HepG2 (cell line): Measurements from ENCODE around the gene NUB1. TPM values are rescaled to one million over a fixed set of nuclear protein-coding genes. Genes with fewer than 3 reads are reported as not detected.

ENCODE experiments used
- ATAC-seq: fragments of 200-7000 bp; cut with Tn5 transposase; 3 replicates; pipeline ENCODE4 v1.9.1; 2020; ENCODE audit warnings: mild to moderate bottlenecking, moderate library complexity
- BruUV-seq: library from RNA; stranded (reverse); fragments of 400-500 nt; replicated peaks from 2 replicates; lab custom pipeline; 2021; lab: Mats Ljungman, UMichigan
- CTCF ChIA-PET: fragments of 300-600 bp; formaldehyde crosslinking; extraction: SDS; loops from one replicate; lab custom pipeline; 2021; ENCODE audit warnings: low total read pairs, inconsistent platforms, low intra/inter-chr PET ratio; lab: Yijun Ruan, JAX
- POLR2A ChIA-PET: fragments of 350-600 bp; sonication (Branson Sonifier 250); formaldehyde crosslinking; loops from one replicate; lab custom pipeline; 2020; ENCODE audit warnings: antibody characterized with exemption, inconsistent platforms; lab: Yijun Ruan, JAX
- DNase-seq: peaks from one replicate; pipeline ENCODE4 v3.0.0-alpha.2; 2015; ENCODE audit warnings: low spot score
- FAIRE-seq: peaks from 3 replicates; lab custom pipeline; 2011; peaks lifted over from hg19 to GRCh38; lab: Jason Lieb, UNC
- H2AFZ ChIP-seq: one replicate; pipeline ENCODE4 v1.6.1; 2011; ENCODE audit warnings: low read length, inconsistent platforms
- H3K27ac ChIP-seq: fragments of 300-600 bp; 3 replicates; pipeline ENCODE4 v1.8.0; 2011; ENCODE audit warnings: mixed run types, mild to moderate bottlenecking, mixed read lengths, low read length, inconsistent platforms; ENCODE audit not compliant: insufficient read depth; ENCODE audit errors: extremely low read length
- H3K27me3 ChIP-seq, 2 experiments: fragments of 200-600 bp in 1 of 2; 2 replicates in 1 of 2; 3 replicates in 1 of 2; pipeline versions ENCODE4 v1.6.0 to v1.8.0; 2011; ENCODE audit warnings: low read length in 2 of 2, mild to moderate bottlenecking in 2 of 2, moderate library complexity in 2 of 2, inconsistent platforms in 1 of 2; ENCODE audit not compliant: insufficient read depth in 2 of 2, control insufficient read depth in 1 of 2
- H3K36me3 ChIP-seq, 2 experiments: fragments of 200-600 bp in 1 of 2; replicated peaks in 1 of 2; 2 replicates in 1 of 2; 3 replicates in 1 of 2; pipeline versions ENCODE4 v1.5.1 to v1.8.0; 2011; ENCODE audit warnings: low read length in 2 of 2, inconsistent platforms in 1 of 2; ENCODE audit not compliant: insufficient read depth in 2 of 2, control insufficient read depth in 1 of 2
- H3K4me1 ChIP-seq: 2 replicates; pipeline ENCODE4 v1.5.1; 2012; ENCODE audit warnings: low read length, inconsistent platforms; ENCODE audit not compliant: insufficient read depth
- H3K4me2 ChIP-seq: 2 replicates; pipeline ENCODE4 v1.6.0; 2011; ENCODE audit warnings: low read depth, low read length, inconsistent platforms
- H3K4me3 ChIP-seq, 3 experiments: fragments of 200-600 bp in 1 of 3; sonication (generic), shearing (Covaris generic) in 1 of 3; replicated peaks in 1 of 3; 2 replicates each; pipeline ENCODE4 v1.5.1; 2011 to 2016; ENCODE audit warnings: low read length in 3 of 3, inconsistent platforms in 2 of 3, low read depth in 2 of 3, mild to moderate bottlenecking in 2 of 3, control low read depth in 1 of 3, mixed read lengths in 1 of 3; ENCODE audit not compliant: insufficient read depth in 1 of 3
- H3K79me2 ChIP-seq: one replicate; pipeline ENCODE4 v1.6.1; 2011; ENCODE audit warnings: low read length, inconsistent platforms; ENCODE audit not compliant: insufficient read depth
- H3K9ac ChIP-seq: 2 replicates; pipeline ENCODE4 v1.6.0; 2011; ENCODE audit warnings: mild to moderate bottlenecking, low read depth, low read length, inconsistent platforms; ENCODE audit not compliant: insufficient read depth
- H3K9me3 ChIP-seq: 2 replicates; pipeline ENCODE4 v1.5.1; 2012; ENCODE audit warnings: mild to moderate bottlenecking, low read length
- H4K20me1 ChIP-seq: 2 replicates; pipeline ENCODE4 v1.6.0; 2011; ENCODE audit warnings: inconsistent platforms, mild to moderate bottlenecking, low read length, moderate library complexity; ENCODE audit not compliant: insufficient read depth
- BRCA1 ChIP-seq: sonication (generic); formaldehyde crosslinking; IDR thresholded peaks from 2 replicates; pipeline ENCODE4 v1.4.0; 2020; ENCODE audit warnings: missing genetic modification reagents
- HNF4G ChIP-seq, 2 experiments: sonication (generic) in 1 of 2; formaldehyde crosslinking in 1 of 2; IDR thresholded peaks; 2 replicates each; pipeline versions ENCODE4 v1.4.0 to v1.6.1; 2011 to 2020; ENCODE audit warnings: borderline replicate concordance in 2 of 2, low read depth in 2 of 2, mild to moderate bottlenecking in 2 of 2, low read length in 1 of 2, missing genetic modification reagents in 1 of 2, moderate library complexity in 1 of 2
- MAFF ChIP-seq: IDR thresholded peaks from 2 replicates; pipeline ENCODE4 v1.6.1; 2011; ENCODE audit warnings: low read depth, low read length, improper control_type of control experiment
- MBD4 ChIP-seq: IDR thresholded peaks from 2 replicates; pipeline ENCODE4 v1.6.1; 2012; ENCODE audit warnings: low read length, inconsistent platforms, borderline replicate concordance
- NFE2L1 ChIP-seq: sonication (generic); formaldehyde crosslinking; IDR thresholded peaks from 2 replicates; pipeline ENCODE4 v1.4.0; 2020; ENCODE audit warnings: missing genetic modification reagents, mild to moderate bottlenecking, borderline replicate concordance
- SRSF9 ChIP-seq: fragments of 200-400 bp; formaldehyde crosslinking; IDR thresholded peaks from 2 replicates; pipeline ENCODE4 v1.6.1; 2018; ENCODE audit warnings: borderline replicate concordance, mild to moderate bottlenecking, low read depth, low read length; ENCODE audit not compliant: insufficient read depth, poor library complexity, severe bottlenecking
- TGIF2 ChIP-seq: IDR thresholded peaks from 2 replicates; pipeline ENCODE4 v1.6.1; 2016; ENCODE audit warnings: control low read depth, missing compliant biosample characterization
- ZHX1 ChIP-seq: sonication (generic); formaldehyde crosslinking; IDR thresholded peaks from 2 replicates; pipeline ENCODE4 v1.8.1; 2022; ENCODE audit warnings: low read depth, mild to moderate bottlenecking, missing genetic modification reagents
- ZNF136 ChIP-seq: sonication (generic); formaldehyde crosslinking; IDR thresholded peaks from 2 replicates; pipeline ENCODE4 v1.8.1; 2022; ENCODE audit warnings: low read depth, mild to moderate bottlenecking, moderate library complexity, missing genetic modification reagents
- ZNF512 ChIP-seq: sonication (generic); formaldehyde crosslinking; IDR thresholded peaks from 2 replicates; pipeline ENCODE4 v1.4.0; 2020; ENCODE audit warnings: mild to moderate bottlenecking, missing genetic modification reagents
- ZNF761 ChIP-seq: sonication (generic); formaldehyde crosslinking; conservative IDR thresholded peaks from 2 replicates; pipeline ENCODE4 v1.4.0; 2020; ENCODE audit warnings: mild to moderate bottlenecking, missing genetic modification reagents
- WGBS: methylation state at CpG from one replicate; pipeline ENCODE4 v1.1.6; 2017; ENCODE audit warnings: low lambda C conversion rate; 5-methylcytosine and 5-hydroxymethylcytosine counted together
- in situ Hi-C: cut with HindIII; loops from 2 replicates; pipeline ENCODE4 v1.10.0; 2017; ENCODE audit warnings: low pct_unique_long_range_greater_than_20kb; ENCODE audit not compliant: extremely low pct_ligation_motif_present
- intact Hi-C: fragments of 100-400 bp; cut with micrococcal nuclease; formaldehyde crosslinking; loops from one replicate; pipeline ENCODE4 v1.10.0; 2022; ENCODE audit not compliant: unreplicated experiment
- polyA plus RNA-seq, 8 experiments: library from polyadenylated mRNA; depleted of rRNA in 3 of 8; stranded (reverse) in 7 of 8; unstranded in 1 of 8; fragments of >200 nt; fragmentation: Illumina TruSeq in 4 of 8; extraction: Trizol in 4 of 8; gene quantifications; 2 replicates each; pipeline versions ENCODE4 v1.2.1 to v1.2.3, GENCODE V29; 2011 to 2016; ENCODE audit warnings: low read depth in 4 of 8, missing spikeins in 1 of 8, mixed read lengths in 1 of 8; ENCODE audit not compliant: insufficient read depth in 1 of 8
- total RNA-seq, 5 experiments: library from RNA; depleted of rRNA; stranded (reverse); fragments of >200 nt; fragmentation: Illumina TruSeq; extraction: Trizol; gene quantifications; 2 replicates each; pipeline ENCODE4 v1.2.3, GENCODE V29; 2016; ENCODE audit warnings: low read depth in 1 of 5
- TF ChIP-seq, protein P1 (sequence below): sonication (generic); formaldehyde crosslinking; IDR thresholded peaks from 2 replicates; pipeline ENCODE4 v1.4.0; 2020; ENCODE audit warnings: missing genetic modification reagents; ENCODE audit errors: not compliant biosample characterization

The NUB1 gene
- total and polyA plus RNA-seq, 2 of the 13 experiments (the other 11 are each of a cell fraction or from before 2014, with no cell fraction given): 27.1 to 37.0 TPM

DNA sequence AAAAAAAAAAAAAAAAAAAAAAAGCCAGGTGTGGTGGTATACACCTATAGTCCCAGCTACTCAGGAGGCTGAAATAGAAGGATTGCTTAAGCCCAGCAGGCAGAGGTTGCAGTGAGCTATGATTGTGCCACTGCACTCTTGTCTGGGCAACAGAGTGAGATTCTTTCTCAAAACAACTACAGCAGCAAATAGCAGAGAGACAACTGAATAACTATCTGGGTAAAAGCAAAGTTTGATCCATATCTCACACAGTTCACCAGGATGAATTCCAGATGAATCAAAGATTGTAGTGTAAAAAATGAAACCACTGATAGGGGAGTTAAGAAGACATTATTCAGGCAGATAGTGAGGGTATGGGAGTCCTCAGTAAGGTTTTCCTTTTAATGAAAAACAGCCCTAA lies 11.4 kb upstream of the NUB1 start (continued):
- no peak for TF ChIP-seq ZHX1 (CRISPR knock-in tag)
- no peak for TF ChIP-seq BRCA1 (CRISPR knock-in tag)
- no peak for TF ChIP-seq SRSF9
- no peak for TF ChIP-seq TGIF2 (CRISPR knock-in tag)
- TF ChIP-seq MAFF: no peak

GRCh38 chr7:151330661-151331060 lies 11.0 kb upstream of the NUB1 start:
- Histone ChIP-seq H3K79me2 (no peaks in the 10 kb centered on the region), H3K9ac (no peak overlapping the region), H3K4me3 (no peak overlapping the region), H2AFZ (no peak overlapping the region), H3K27me3 (peaks cover 1 to 5% of the 10 kb centered on the region in 2 experiments; a peak in 2 of 5 replicates), H3K9me3 (no peaks in the 10 kb centered on the region), H3K4me1 (peaks cover 16% of the 10 kb centered on the region), H3K36me3 (no peaks in the 10 kb centered on the region), H3K27ac (no peak overlapping the region), H3K4me2 (no peak overlapping the region), H4K20me1 (no peaks in the 10 kb centered on the region)
- intact Hi-C loops (no loop called here), in situ Hi-C loops (no loop called here)
- BruUV-seq: no TSS peak
- no peak for TF ChIP-seq ZNF512 (CRISPR knock-in tag)
- TF ChIP-seq, protein P1, sequence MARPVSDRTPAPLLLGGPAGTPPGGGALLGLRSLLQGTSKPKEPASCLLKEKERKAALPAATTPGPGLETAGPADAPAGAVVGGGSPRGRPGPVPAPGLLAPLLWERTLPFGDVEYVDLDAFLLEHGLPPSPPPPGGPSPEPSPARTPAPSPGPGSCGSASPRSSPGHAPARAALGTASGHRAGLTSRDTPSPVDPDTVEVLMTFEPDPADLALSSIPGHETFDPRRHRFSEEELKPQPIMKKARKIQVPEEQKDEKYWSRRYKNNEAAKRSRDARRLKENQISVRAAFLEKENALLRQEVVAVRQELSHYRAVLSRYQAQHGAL (CRISPR knock-in tag): no peak
- no peak for TF ChIP-seq ZNF136
- TF ChIP-seq MBD4: no peak
- no peak for TF ChIP-seq ZNF761 (CRISPR knock-in tag)
- no peak for TF ChIP-seq NFE2L1
- no peak for TF ChIP-seq HNF4G (IDR thresholded peaks at IDR 0.05; ENCODE audit: borderline replicate concordance, low read depth, low read length)
- no peak for TF ChIP-seq HNF4G (CRISPR knock-in tag; IDR thresholded peaks at IDR 0.05; ENCODE audit: borderline replicate concordance, low read depth)
- ChIA-PET POLR2A (no interaction called here), CTCF (no interaction called here)
- 50% methylated on average over 3 of the region's 3 CpGs for WGBS
- DNase-seq (no peak), FAIRE-seq (no peak), ATAC-seq (no peak)
